Measurements from ENCODE around the gene NHS. TPM values are rescaled to one million over a fixed set of nuclear protein-coding genes. Genes with fewer than 3 reads are reported as not detected.
"Not testable (repeated sequence)": the region's sequence is repeated elsewhere in the genome, so short reads cannot be mapped to it uniquely, and the experiment has no call there.

The NHS gene
- total RNA-seq, 2 donors from 2014 or later, result 0.14 to 0.71 TPM

DNA sequence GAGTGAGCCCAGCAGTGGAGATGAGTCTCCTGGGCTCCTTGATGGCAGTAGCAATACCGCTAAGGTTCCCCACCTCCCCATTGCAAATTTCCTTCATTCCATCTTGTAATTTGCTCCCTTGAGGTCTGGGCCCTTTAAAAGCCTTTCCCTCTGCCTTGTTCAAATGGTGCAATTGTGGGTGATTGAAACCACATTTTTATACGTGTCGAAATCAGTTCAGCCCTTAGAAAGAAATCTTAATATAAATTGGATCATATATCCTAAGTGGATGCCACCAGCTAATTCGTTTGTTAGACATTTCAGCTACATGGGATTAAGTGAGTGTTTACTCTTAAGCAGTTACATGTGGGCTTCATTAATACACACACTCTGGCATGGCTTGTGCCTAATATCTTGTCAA, 68.6 kb downstream of the NHS start:
- no peak overlapping the region for H3K4me3 Mint-ChIP-seq
- H3K27me3 Mint-ChIP-seq, result peaks cover 0 to 9% of the 10 kb centered on the region in 2 donors
- ATAC-seq (no peak), DNase-seq (ENCODE audit: low spot score) (no peak)
- no peaks in the 10 kb centered on the region for H3K9me3 Mint-ChIP-seq
- no peaks in the 10 kb centered on the region for H3K36me3 Mint-ChIP-seq
- H3K27ac Mint-ChIP-seq, result no peak overlapping the region
- no peaks in the 10 kb centered on the region for H3K4me1 Mint-ChIP-seq (ENCODE audit: low read depth in 2 of 2)

DNA sequence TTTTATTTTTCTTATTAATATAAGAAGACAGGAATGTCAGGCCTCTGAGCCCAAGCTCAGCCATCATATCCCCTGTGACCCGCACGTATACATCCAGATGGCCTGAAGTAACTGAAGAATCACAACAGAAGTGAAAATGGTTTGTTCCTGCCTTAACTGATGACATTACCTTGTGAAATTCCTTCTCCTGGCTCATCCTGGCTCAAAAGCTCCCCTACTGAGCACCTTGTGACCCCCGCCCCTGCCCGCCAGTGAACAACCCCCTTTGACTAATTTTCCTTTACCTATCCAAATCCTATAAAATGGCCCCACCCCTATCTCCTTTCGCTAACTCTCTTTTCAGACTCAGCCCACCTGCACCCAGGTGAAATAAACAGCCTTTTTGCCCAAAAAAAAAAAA, 71.3 kb downstream of the NHS start:
- not testable (repeated sequence) for H3K4me3 Mint-ChIP-seq; H3K36me3 Mint-ChIP-seq; H3K27me3 Mint-ChIP-seq; DNase-seq (ENCODE audit: low spot score); H3K4me1 Mint-ChIP-seq (ENCODE audit: low read depth in 2 of 2); H3K9me3 Mint-ChIP-seq; H3K27ac Mint-ChIP-seq; ATAC-seq

- Mint-ChIP-seq H3K9me3 (no peaks in the 10 kb centered on the region), H3K36me3 (no peaks in the 10 kb centered on the region), H3K4me1 (ENCODE audit: low read depth in 2 of 2) (no peaks in the 10 kb centered on the region), H3K27ac (no peak overlapping the region), H3K4me3 (no peak overlapping the region), H3K27me3 (peaks cover 0 to 9% of the 10 kb centered on the region in 2 donors)
- ATAC-seq (no peak), DNase-seq (ENCODE audit: low spot score) (no peak)
These were observed 73.2 kb downstream of the NHS start for GRCh38 chrX:17448188-17448587.

GRCh38 chrX:17449866-17450265, 74.9 kb downstream of the NHS start:
- H3K4me3 Mint-ChIP-seq, result no peak overlapping the region
- no peaks in the 10 kb centered on the region for H3K4me1 Mint-ChIP-seq (ENCODE audit: low read depth in 2 of 2)
- DNase-seq (ENCODE audit: low spot score), result no peak
- H3K27me3 Mint-ChIP-seq, result peaks cover 0 to 9% of the 10 kb centered on the region in 2 donors
- no peak overlapping the region for H3K27ac Mint-ChIP-seq
- no peak for ATAC-seq
- no peaks in the 10 kb centered on the region for H3K9me3 Mint-ChIP-seq
- H3K36me3 Mint-ChIP-seq, result no peaks in the 10 kb centered on the region

- Mint-ChIP-seq H3K27me3 (peaks cover 0 to 10% of the 10 kb centered on the region in 2 donors), H3K36me3 (no peaks in the 10 kb centered on the region), H3K27ac (no peak overlapping the region), H3K4me1 (ENCODE audit: low read depth in 2 of 2) (no peaks in the 10 kb centered on the region), H3K9me3 (peaks cover 6% of the 10 kb centered on the region), H3K4me3 (no peak overlapping the region)
- ATAC-seq (no peak), DNase-seq (ENCODE audit: low spot score) (no peak)
These were observed 78.8 kb downstream of the NHS start for GRCh38 chrX:17453788-17454187.

GRCh38 chrX:17456526-17456925, 81.5 kb downstream of the NHS start:
- H3K4me1 Mint-ChIP-seq (ENCODE audit: low read depth in 2 of 2), result no peaks in the 10 kb centered on the region
- DNase-seq (ENCODE audit: low spot score) (no peak), ATAC-seq (no peak)
- no peak overlapping the region for H3K4me3 Mint-ChIP-seq
- peaks cover 0 to 10% of the 10 kb centered on the region in 2 donors for H3K27me3 Mint-ChIP-seq
- no peak overlapping the region for H3K27ac Mint-ChIP-seq
- no peaks in the 10 kb centered on the region for H3K36me3 Mint-ChIP-seq
- H3K9me3 Mint-ChIP-seq, result peaks cover 6% of the 10 kb centered on the region

DNA sequence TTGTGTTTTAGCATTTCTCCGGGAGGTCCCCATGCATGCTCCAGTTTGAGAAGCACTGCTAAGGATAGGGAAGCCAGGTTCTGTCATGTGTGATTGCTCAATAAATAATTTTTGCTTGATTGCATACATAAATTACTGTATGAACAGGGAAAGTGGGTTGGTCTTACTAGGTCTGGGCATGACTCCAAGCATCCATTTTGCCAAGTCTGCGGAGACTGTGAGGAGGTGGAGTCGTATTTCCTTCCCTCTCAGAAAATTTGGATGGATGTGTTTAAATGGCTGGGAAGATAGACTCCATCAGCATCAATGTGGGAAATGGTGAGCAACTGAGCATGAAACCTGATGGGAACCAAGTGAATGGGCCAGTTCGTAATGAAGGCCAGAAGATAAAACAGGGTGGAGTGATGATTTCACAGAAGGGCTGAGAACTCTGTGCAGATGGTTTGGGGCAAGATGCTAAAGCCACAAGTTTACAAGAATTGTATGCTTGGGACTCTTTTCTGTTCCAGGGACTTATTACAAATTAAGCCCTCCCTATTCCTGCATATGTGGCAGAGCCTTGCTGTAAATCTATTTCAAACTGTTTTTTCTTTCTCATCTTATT, 84.1 kb downstream of the NHS start:
- Mint-ChIP-seq H3K9me3 (peaks cover 6% of the 10 kb centered on the region), H3K27me3 (peaks cover 0 to 13% of the 10 kb centered on the region in 2 donors), H3K4me1 (ENCODE audit: low read depth in 2 of 2) (no peaks in the 10 kb centered on the region), H3K36me3 (no peaks in the 10 kb centered on the region), H3K27ac (no peak overlapping the region), H3K4me3 (no peak overlapping the region)
- ATAC-seq (no peak), DNase-seq (ENCODE audit: low spot score) (no peak)

DNA sequence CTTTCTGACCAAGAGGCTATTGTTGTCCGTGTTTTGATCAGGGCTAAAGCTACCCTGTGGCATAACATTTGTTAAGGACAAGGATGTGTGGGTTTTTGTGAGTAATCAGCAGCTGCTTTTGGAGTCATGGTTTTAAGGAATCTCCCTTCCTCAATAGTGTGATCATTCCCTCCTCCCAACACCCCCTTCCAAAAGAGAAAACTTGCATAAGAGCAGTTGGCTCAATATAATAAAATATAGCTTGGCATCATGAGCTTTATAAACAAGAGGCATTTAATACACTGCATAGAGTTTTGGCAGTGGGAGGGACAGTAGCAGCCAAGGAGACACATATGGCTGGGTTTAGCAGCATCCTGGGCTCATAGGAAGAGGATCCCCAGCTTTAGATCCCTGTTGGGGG, 84.7 kb downstream of the NHS start:
- H3K27me3 Mint-ChIP-seq, result peaks cover 0 to 13% of the 10 kb centered on the region in 2 donors
- H3K4me1 Mint-ChIP-seq (ENCODE audit: low read depth in 2 of 2), result no peaks in the 10 kb centered on the region
- ATAC-seq, result no peak
- H3K27ac Mint-ChIP-seq, result no peak overlapping the region
- no peak overlapping the region for H3K4me3 Mint-ChIP-seq
- no peaks in the 10 kb centered on the region for H3K36me3 Mint-ChIP-seq
- DNase-seq (ENCODE audit: low spot score), result no peak
- H3K9me3 Mint-ChIP-seq, result peaks cover 6% of the 10 kb centered on the region

DNA sequence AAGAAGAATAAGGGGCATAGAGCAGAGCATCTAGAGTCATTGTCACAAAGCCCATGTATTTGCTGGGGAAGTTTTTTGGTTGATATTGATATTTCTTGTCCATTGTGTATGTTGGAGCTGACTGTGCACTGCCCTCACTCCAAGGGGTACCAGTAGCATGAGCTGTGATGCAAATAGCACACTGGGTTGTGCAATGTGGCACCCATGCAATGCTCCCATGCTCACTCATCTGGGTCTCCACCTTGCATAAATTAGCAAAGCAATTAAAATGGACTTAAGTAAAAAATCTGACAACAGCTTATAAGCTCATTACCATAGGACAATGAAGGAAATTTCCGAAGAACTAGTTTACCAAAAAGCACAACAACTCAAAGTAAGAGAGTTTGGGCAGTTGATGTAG, 87.9 kb downstream of the NHS start:
- H3K4me1 Mint-ChIP-seq (ENCODE audit: low read depth in 2 of 2), result no peaks in the 10 kb centered on the region
- DNase-seq (ENCODE audit: low spot score), result no peak
- no peak for ATAC-seq
- peaks cover 0 to 7% of the 10 kb centered on the region in 2 donors for H3K27me3 Mint-ChIP-seq
- no peaks in the 10 kb centered on the region for H3K36me3 Mint-ChIP-seq
- no peak overlapping the region for H3K4me3 Mint-ChIP-seq
- no peaks in the 10 kb centered on the region for H3K9me3 Mint-ChIP-seq
- H3K27ac Mint-ChIP-seq, result no peak overlapping the region

DNA sequence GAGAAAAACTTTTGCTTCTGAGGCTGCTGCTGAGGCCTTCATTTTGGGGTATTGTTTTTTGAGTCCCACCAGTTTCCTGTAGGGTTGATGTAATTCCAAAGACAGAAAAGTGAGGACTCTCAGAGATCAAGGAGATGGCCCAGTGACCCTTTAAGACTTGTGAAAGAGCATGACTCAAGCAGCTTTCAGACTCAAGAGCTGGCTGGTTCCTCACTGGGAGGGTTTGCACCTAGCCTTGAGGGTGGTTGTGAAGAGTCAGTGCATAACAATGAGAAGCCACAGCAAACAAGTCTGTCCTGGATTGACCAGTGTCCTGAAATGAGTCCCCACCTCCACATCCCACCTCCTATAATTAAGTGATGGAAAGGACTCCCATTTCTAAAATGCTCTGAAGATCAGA, 89.2 kb downstream of the NHS start:
- peaks cover 0 to 7% of the 10 kb centered on the region in 2 donors for H3K27me3 Mint-ChIP-seq
- H3K36me3 Mint-ChIP-seq, result no peaks in the 10 kb centered on the region
- no peaks in the 10 kb centered on the region for H3K9me3 Mint-ChIP-seq
- ATAC-seq, result no peak
- no peak overlapping the region for H3K27ac Mint-ChIP-seq
- no peaks in the 10 kb centered on the region for H3K4me1 Mint-ChIP-seq (ENCODE audit: low read depth in 2 of 2)
- no peak overlapping the region for H3K4me3 Mint-ChIP-seq
- DNase-seq (ENCODE audit: low spot score), result no peak

DNA sequence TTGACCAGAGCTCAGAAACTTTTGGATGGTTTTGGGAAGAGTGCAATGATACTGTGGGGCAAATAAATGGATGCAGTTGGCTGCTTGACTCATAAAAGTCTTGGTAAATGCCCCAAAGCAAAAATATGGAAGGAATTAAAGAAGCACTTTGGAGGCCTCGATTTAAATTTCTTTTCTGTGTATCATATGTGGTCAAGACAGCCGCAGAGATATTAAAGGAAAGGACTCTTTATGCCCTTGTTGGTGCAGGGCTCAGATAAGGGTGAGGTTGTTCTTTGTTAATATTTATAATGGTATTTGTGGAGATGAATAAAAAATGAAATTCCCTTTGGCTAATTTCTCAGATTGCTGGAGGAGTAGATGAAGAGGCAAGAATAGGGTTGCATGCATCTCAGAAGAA, 90.2 kb downstream of the NHS start:
- Mint-ChIP-seq H3K4me3 (no peak overlapping the region), H3K27ac (no peak overlapping the region), H3K4me1 (ENCODE audit: low read depth in 2 of 2) (no peaks in the 10 kb centered on the region), H3K27me3 (peaks cover 0 to 7% of the 10 kb centered on the region in 2 donors), H3K9me3 (no peaks in the 10 kb centered on the region), H3K36me3 (no peaks in the 10 kb centered on the region)
- ATAC-seq (no peak), DNase-seq (ENCODE audit: low spot score) (no peak)

GRCh38 chrX:17465802-17466201, 90.8 kb downstream of the NHS start:
- H3K36me3 Mint-ChIP-seq, result no peaks in the 10 kb centered on the region
- no peaks in the 10 kb centered on the region for H3K4me1 Mint-ChIP-seq (ENCODE audit: low read depth in 2 of 2)
- ATAC-seq, result no peak
- no peaks in the 10 kb centered on the region for H3K9me3 Mint-ChIP-seq
- H3K4me3 Mint-ChIP-seq, result no peak overlapping the region
- H3K27ac Mint-ChIP-seq, result no peak overlapping the region
- no peak for DNase-seq (ENCODE audit: low spot score)
- H3K27me3 Mint-ChIP-seq, result peaks cover 0 to 7% of the 10 kb centered on the region in 2 donors

- no peak overlapping the region for H3K4me3 Mint-ChIP-seq
- H3K4me1 Mint-ChIP-seq (ENCODE audit: low read depth in 2 of 2), result no peaks in the 10 kb centered on the region
- no peaks in the 10 kb centered on the region for H3K9me3 Mint-ChIP-seq
- H3K27ac Mint-ChIP-seq, result no peak overlapping the region
- ATAC-seq (no peak), DNase-seq (ENCODE audit: low spot score) (no peak)
- peaks cover 0 to 3% of the 10 kb centered on the region in 2 donors for H3K27me3 Mint-ChIP-seq
- no peaks in the 10 kb centered on the region for H3K36me3 Mint-ChIP-seq
These were observed 95.1 kb downstream of the NHS start for GRCh38 chrX:17470136-17470535.

GRCh38 chrX:17471121-17471520, 96.1 kb downstream of the NHS start:
- Mint-ChIP-seq H3K9me3 (no peaks in the 10 kb centered on the region), H3K4me1 (ENCODE audit: low read depth in 2 of 2) (no peaks in the 10 kb centered on the region), H3K36me3 (no peaks in the 10 kb centered on the region), H3K27me3 (no peaks in the 10 kb centered on the region), H3K4me3 (no peak overlapping the region), H3K27ac (no peak overlapping the region)
- ATAC-seq (no peak), DNase-seq (ENCODE audit: low spot score) (no peak)

DNA sequence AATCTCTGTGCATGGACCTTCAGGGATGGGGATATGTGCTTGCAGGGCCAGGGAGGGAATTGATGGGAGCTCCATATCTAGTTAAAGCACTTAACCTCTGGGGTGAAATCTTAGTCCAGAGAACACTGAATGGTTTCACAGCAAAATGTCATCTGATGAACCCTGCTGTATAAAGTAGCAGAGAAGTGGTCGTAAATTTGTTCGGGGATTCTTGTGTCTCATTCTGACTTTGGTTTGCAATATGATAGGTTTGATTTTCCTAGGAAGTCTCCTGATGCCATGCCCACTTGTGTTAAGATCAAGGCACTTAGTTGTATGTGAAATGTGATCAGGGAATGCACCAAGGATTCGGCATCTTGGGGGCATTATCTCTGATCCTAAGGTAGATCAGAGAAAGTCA, 96.9 kb downstream of the NHS start:
- Mint-ChIP-seq H3K27ac (no peak overlapping the region), H3K4me1 (ENCODE audit: low read depth in 2 of 2) (no peaks in the 10 kb centered on the region), H3K9me3 (no peaks in the 10 kb centered on the region), H3K4me3 (no peak overlapping the region), H3K27me3 (no peaks in the 10 kb centered on the region), H3K36me3 (no peaks in the 10 kb centered on the region)
- ATAC-seq (no peak), DNase-seq (ENCODE audit: low spot score) (no peak)
